ENCODE data around the gene ARHGEF28.

DNA sequence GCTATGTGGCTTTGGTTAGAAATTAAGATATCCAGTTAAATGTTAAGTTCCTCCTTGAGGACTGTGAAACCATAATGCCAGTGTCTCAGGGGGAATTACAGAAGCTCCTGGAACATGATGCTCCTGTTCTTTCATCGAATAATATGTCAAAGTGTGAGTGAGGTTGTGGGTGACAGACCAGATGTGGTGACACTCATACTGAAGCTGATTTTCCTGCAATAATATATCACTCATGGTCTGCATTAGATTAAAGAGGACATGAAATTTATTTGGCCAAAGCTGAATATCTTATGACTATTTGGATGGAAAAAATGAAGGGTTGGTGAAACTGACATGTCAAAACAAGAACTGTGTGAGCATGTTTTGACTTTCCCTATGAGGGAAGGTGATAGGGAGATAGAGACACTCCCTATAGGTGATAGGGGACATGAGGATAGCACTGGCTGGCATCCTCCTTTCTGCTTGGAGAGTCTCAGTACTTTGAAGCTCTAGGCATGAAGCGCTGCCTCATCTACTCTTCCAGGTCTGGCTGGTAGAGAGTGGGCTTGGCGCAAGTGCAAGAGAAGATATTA, 173.5 kb downstream of the ARHGEF28 start:
- no peak for TF ChIP-seq POLR2AphosphoS5 (IDR thresholded peaks at IDR 0.05)
- TF ChIP-seq, protein P1, sequence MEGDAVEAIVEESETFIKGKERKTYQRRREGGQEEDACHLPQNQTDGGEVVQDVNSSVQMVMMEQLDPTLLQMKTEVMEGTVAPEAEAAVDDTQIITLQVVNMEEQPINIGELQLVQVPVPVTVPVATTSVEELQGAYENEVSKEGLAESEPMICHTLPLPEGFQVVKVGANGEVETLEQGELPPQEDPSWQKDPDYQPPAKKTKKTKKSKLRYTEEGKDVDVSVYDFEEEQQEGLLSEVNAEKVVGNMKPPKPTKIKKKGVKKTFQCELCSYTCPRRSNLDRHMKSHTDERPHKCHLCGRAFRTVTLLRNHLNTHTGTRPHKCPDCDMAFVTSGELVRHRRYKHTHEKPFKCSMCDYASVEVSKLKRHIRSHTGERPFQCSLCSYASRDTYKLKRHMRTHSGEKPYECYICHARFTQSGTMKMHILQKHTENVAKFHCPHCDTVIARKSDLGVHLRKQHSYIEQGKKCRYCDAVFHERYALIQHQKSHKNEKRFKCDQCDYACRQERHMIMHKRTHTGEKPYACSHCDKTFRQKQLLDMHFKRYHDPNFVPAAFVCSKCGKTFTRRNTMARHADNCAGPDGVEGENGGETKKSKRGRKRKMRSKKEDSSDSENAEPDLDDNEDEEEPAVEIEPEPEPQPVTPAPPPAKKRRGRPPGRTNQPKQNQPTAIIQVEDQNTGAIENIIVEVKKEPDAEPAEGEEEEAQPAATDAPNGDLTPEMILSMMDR (IDR thresholded peaks at IDR 0.05), result no peak
- TF ChIP-seq POLR2A (IDR thresholded peaks at IDR 0.05), result no peak
